ENCODE results near the gene PADI3.

GRCh38 chr1:17306921-17307320 is 58.0 kb downstream of the PADI3 start:
- TF ChIP-seq EP300 (IDR thresholded peaks at IDR 0.05; ENCODE audit: borderline replicate concordance), result no peak
- no peak for TF ChIP-seq YY1 (IDR thresholded peaks at IDR 0.05; ENCODE audit: low read depth)
- no peak for TF ChIP-seq RAD21 (IDR thresholded peaks at IDR 0.05; ENCODE audit: low read depth)
- TF ChIP-seq FOXM1 (IDR thresholded peaks at IDR 0.05; ENCODE audit: borderline replicate concordance, low read depth), result no peak
- no peak for TF ChIP-seq TAF1 (IDR thresholded peaks at IDR 0.05; ENCODE audit: low read depth)
- TF ChIP-seq, protein P1, sequence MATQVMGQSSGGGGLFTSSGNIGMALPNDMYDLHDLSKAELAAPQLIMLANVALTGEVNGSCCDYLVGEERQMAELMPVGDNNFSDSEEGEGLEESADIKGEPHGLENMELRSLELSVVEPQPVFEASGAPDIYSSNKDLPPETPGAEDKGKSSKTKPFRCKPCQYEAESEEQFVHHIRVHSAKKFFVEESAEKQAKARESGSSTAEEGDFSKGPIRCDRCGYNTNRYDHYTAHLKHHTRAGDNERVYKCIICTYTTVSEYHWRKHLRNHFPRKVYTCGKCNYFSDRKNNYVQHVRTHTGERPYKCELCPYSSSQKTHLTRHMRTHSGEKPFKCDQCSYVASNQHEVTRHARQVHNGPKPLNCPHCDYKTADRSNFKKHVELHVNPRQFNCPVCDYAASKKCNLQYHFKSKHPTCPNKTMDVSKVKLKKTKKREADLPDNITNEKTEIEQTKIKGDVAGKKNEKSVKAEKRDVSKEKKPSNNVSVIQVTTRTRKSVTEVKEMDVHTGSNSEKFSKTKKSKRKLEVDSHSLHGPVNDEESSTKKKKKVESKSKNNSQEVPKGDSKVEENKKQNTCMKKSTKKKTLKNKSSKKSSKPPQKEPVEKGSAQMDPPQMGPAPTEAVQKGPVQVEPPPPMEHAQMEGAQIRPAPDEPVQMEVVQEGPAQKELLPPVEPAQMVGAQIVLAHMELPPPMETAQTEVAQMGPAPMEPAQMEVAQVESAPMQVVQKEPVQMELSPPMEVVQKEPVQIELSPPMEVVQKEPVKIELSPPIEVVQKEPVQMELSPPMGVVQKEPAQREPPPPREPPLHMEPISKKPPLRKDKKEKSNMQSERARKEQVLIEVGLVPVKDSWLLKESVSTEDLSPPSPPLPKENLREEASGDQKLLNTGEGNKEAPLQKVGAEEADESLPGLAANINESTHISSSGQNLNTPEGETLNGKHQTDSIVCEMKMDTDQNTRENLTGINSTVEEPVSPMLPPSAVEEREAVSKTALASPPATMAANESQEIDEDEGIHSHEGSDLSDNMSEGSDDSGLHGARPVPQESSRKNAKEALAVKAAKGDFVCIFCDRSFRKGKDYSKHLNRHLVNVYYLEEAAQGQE (IDR thresholded peaks at IDR 0.05; ENCODE audit: low read depth), result no peak
- TF ChIP-seq CREB1 (IDR thresholded peaks at IDR 0.05; ENCODE audit: low read depth), result no peak
- TF ChIP-seq TCF12 (IDR thresholded peaks at IDR 0.05; ENCODE audit: low read depth), result no peak
